ENCODE measurements around the gene USP24.

Gene USP24

GRCh38 chr1:55064861-55065263 is 150.3 kb downstream of the USP24 start:
- no peak for DNase-seq

- DNase-seq, result no peak
Measured at GRCh38 chr1:55064071-55064581, 151.0 kb downstream of the USP24 start.

GRCh38 chr1:55063577-55063942 is 151.6 kb downstream of the USP24 start:
- no peak for DNase-seq

GRCh38 chr1:55062801-55063576 is 152.2 kb downstream of the USP24 start:
- no peak for DNase-seq

- DNase-seq, result no peak
Measured at GRCh38 chr1:55061706-55062321, 153.3 kb downstream of the USP24 start.

GRCh38 chr1:55061000-55061705 is 154.0 kb downstream of the USP24 start:
- no peak for DNase-seq

- DNase-seq, result no peak
Measured at GRCh38 chr1:55060133-55060999, 154.8 kb downstream of the USP24 start.

GRCh38 chr1:55059302-55060132 is 155.6 kb downstream of the USP24 start:
- no peak for DNase-seq

GRCh38 chr1:55057956-55058298 is 157.2 kb downstream of the USP24 start:
- no peak for DNase-seq

- no peak for DNase-seq
Measured at GRCh38 chr1:55057270-55057955, 157.8 kb downstream of the USP24 start.

GRCh38 chr1:55056632-55056992 is 158.6 kb downstream of the USP24 start:
- no peak for DNase-seq

- DNase-seq, result no peak
Measured at GRCh38 chr1:55055951-55056631, 159.1 kb downstream of the USP24 start.

GRCh38 chr1:55055084-55055882 is 159.9 kb downstream of the USP24 start:
- no peak for DNase-seq

- DNase-seq, result no peak
Measured at GRCh38 chr1:55054396-55054795, 160.8 kb downstream of the USP24 start.

- no peak for DNase-seq
Measured at GRCh38 chr1:55053265-55053954, 161.8 kb downstream of the USP24 start.

GRCh38 chr1:55052221-55053142 is 162.7 kb downstream of the USP24 start:
- DNase-seq, result no peak

GRCh38 chr1:55051621-55052020 is 163.5 kb downstream of the USP24 start:
- DNase-seq, result no peak

GRCh38 chr1:55051169-55051568 is 164.0 kb downstream of the USP24 start:
- no peak for DNase-seq
